Neutrophil (primary cell): ENCODE measurements around the gene KIF5B.

ENCODE experiments used
- H3K27ac ChIP-seq: fragments of 200-600 bp; sonication (generic); 2 replicates; pipeline ENCODE4 v1.5.1; 2016; ENCODE audit warnings: mild to moderate bottlenecking, moderate library complexity
- H3K27me3 ChIP-seq: fragments of 200-600 bp; sonication (generic); 2 replicates; pipeline ENCODE4 v1.6.0; 2016; ENCODE audit warnings: mild to moderate bottlenecking
- H3K36me3 ChIP-seq: fragments of 200-600 bp; sonication (generic); 2 replicates; pipeline ENCODE4 v1.5.1; 2017
- H3K4me1 ChIP-seq, 2 experiments: fragments of 200-600 bp in 1 of 2; sonication (generic) in 1 of 2; 1 replicate in 1 of 2; 2 replicates in 1 of 2; pipeline versions ENCODE4 v1.5.1 to v1.6.1; 2013 to 2016; ENCODE audit warnings: low read depth in 1 of 2, low read length in 1 of 2, mild to moderate bottlenecking in 1 of 2, moderate library complexity in 1 of 2; ENCODE audit not compliant: control insufficient read depth in 1 of 2, insufficient read depth in 1 of 2
- H3K4me3 ChIP-seq, 2 experiments: fragments of 200-600 bp in 1 of 2; sonication (generic) in 1 of 2; 1 replicate in 1 of 2; 2 replicates in 1 of 2; pipeline ENCODE4 v1.5.1; 2013 to 2016; ENCODE audit warnings: low read depth in 1 of 2, low read length in 1 of 2, mild to moderate bottlenecking in 1 of 2, moderate library complexity in 1 of 2
- H3K9me3 ChIP-seq: fragments of 200-600 bp; sonication (generic); 2 replicates; pipeline ENCODE4 v1.5.1; 2016
- CTCF ChIP-seq: fragments of 200-600 bp; sonication (generic); IDR thresholded peaks from 2 replicates; pipeline ENCODE4 v1.5.1; 2016; ENCODE audit warnings: antibody characterized with exemption

Gene KIF5B

GRCh38 chr10:32038777-32039176 lies 17.4 kb downstream of the KIF5B start:
- H3K27ac ChIP-seq, result no peak overlapping the region
- no peaks in the 10 kb centered on the region for H3K9me3 ChIP-seq
- TF ChIP-seq CTCF, result no peak
- peaks cover 67% of the 10 kb centered on the region for H3K36me3 ChIP-seq
- H3K27me3 ChIP-seq, result no peaks in the 10 kb centered on the region
- no peak overlapping the region for H3K4me3 ChIP-seq
- peaks cover 35 to 44% of the 10 kb centered on the region in 2 experiments for H3K4me1 ChIP-seq

DNA sequence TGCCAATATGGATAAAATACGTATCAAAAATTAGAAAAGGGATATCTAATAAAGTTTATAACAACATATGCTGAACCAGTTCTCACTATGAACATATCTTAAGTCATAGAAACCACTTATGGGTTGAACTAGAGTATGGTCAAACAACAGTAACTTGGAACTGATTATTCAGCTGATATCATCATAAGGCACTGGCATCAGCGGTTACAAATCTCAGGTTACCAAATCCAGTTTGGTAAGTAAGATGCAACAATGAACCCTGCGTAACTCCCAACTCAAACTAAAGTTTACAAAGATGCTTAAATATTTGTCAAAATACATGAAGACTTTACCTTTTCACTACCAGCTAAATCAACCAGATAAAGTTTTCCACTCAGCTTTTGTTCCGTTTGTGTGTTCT lies 19.3 kb downstream of the KIF5B start:
- Histone ChIP-seq H3K36me3 (peaks cover 78% of the 10 kb centered on the region), H3K4me1 (peaks cover 46 to 52% of the 10 kb centered on the region in 2 experiments), H3K27me3 (no peaks in the 10 kb centered on the region), H3K4me3 (no peak overlapping the region), H3K9me3 (no peaks in the 10 kb centered on the region), H3K27ac (peak overlapping the region; percentile 69)
- TF ChIP-seq CTCF, result no peak

DNA sequence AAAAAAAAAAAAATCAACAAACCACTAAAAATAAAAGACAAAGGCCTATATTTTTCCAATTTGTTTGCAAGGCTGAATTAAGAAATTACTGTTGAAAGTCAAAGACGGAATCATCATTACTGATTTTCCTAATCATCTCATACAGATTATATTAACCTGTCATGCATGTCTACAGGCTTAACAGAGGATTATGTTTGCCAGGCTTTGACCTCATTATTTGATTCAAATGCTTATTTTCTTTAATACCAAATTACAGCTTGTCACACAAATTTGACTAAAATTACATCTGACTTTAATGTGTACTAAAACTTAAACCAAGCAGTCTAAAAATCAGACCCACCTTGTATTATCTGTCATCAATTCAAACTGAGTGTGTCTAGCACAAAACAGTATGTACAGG lies 21.2 kb downstream of the KIF5B start:
- Histone ChIP-seq H3K27ac (no peak overlapping the region), H3K9me3 (no peaks in the 10 kb centered on the region), H3K36me3 (peaks cover 94% of the 10 kb centered on the region), H3K27me3 (no peaks in the 10 kb centered on the region), H3K4me1 (peaks cover 60 to 63% of the 10 kb centered on the region in 2 experiments), H3K4me3 (no peak overlapping the region)
- no peak for TF ChIP-seq CTCF

DNA sequence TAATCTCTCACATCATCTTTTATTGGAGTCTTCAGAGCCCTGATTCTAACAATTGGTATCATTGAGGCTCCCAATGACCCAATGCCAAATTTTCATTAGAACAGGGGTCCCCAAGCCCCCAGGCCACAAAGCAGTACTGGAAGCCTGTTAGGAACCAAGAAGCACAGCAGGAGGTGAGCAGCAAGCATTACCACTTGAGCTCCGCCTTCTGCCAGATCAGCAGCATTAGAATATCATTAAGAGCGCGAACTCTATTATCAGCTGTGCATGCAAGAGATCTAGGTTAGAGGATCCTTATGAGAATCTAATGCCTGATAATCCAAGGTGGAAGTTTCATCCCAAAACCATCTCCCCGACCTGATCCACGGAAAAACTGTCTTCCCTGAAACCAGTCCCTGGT lies 23.1 kb downstream of the KIF5B start:
- Histone ChIP-seq H3K36me3 (peaks cover 97% of the 10 kb centered on the region), H3K4me1 (peaks cover 75 to 78% of the 10 kb centered on the region in 2 experiments), H3K9me3 (no peaks in the 10 kb centered on the region), H3K27ac (peak overlapping the region; percentile 63), H3K27me3 (no peaks in the 10 kb centered on the region), H3K4me3 (peak overlapping the region in 1 of 2 experiments; percentile 19)
- TF ChIP-seq CTCF, result no peak

DNA sequence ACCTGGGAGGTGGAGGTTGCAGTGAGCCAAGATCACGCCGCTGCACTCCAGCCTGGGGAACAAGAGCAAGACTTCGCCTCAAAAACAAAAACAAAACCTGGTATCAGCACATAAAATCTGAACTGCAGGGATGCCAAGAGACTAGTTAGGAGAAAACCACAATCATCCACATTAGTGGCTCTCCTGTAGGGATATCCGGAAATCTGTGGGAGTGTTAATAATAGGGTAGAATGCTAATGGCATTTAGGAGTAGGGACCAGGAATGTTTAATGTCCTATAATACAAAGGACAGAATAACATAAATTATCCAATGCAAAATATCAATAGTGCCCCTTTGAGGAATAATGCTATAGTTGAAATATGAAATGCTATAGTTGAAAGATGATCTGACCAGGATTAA lies 24.3 kb downstream of the KIF5B start:
- H3K9me3 ChIP-seq, result no peaks in the 10 kb centered on the region
- H3K27me3 ChIP-seq, result no peaks in the 10 kb centered on the region
- peak overlapping the region; percentile 63 for H3K27ac ChIP-seq
- H3K4me1 ChIP-seq, result peaks cover 67 to 72% of the 10 kb centered on the region in 2 experiments
- peaks cover 96% of the 10 kb centered on the region for H3K36me3 ChIP-seq
- no peak overlapping the region for H3K4me3 ChIP-seq
- no peak for TF ChIP-seq CTCF

GRCh38 chr10:32031424-32031823 lies 24.8 kb downstream of the KIF5B start:
- no peak overlapping the region for H3K4me3 ChIP-seq
- peaks cover 62 to 67% of the 10 kb centered on the region in 2 experiments for H3K4me1 ChIP-seq
- peaks cover 96% of the 10 kb centered on the region for H3K36me3 ChIP-seq
- no peaks in the 10 kb centered on the region for H3K9me3 ChIP-seq
- peak overlapping the region; percentile 70 for H3K27ac ChIP-seq
- no peak for TF ChIP-seq CTCF
- no peaks in the 10 kb centered on the region for H3K27me3 ChIP-seq
